HepG2 (cell line): ENCODE results near the gene KCNF1. TPM values are rescaled to one million over a fixed set of nuclear protein-coding genes. Genes with fewer than 3 reads are reported as not detected.

Experiments used
- ATAC-seq: fragments of 200-7000 bp; cut with Tn5 transposase; 3 replicates; pipeline ENCODE4 v1.9.1; 2020; ENCODE audit warnings: mild to moderate bottlenecking, moderate library complexity
- BruUV-seq: library from RNA; stranded (reverse); fragments of 400-500 nt; replicated peaks from 2 replicates; lab custom pipeline; 2021; lab: Mats Ljungman, UMichigan
- CTCF ChIA-PET: fragments of 300-600 bp; formaldehyde crosslinking; extraction: SDS; loops from one replicate; lab custom pipeline; 2021; ENCODE audit warnings: low total read pairs, inconsistent platforms, low intra/inter-chr PET ratio; lab: Yijun Ruan, JAX
- POLR2A ChIA-PET: fragments of 350-600 bp; sonication (Branson Sonifier 250); formaldehyde crosslinking; loops from one replicate; lab custom pipeline; 2020; ENCODE audit warnings: antibody characterized with exemption, inconsistent platforms; lab: Yijun Ruan, JAX
- DNase-seq: peaks from one replicate; pipeline ENCODE4 v3.0.0-alpha.2; 2015; ENCODE audit warnings: low spot score
- FAIRE-seq: peaks from 3 replicates; lab custom pipeline; 2011; peaks lifted over from hg19 to GRCh38; lab: Jason Lieb, UNC
- H2AFZ ChIP-seq: one replicate; pipeline ENCODE4 v1.6.1; 2011; ENCODE audit warnings: low read length, inconsistent platforms
- H3K27ac ChIP-seq: fragments of 300-600 bp; 3 replicates; pipeline ENCODE4 v1.8.0; 2011; ENCODE audit warnings: mixed run types, mild to moderate bottlenecking, mixed read lengths, low read length, inconsistent platforms; ENCODE audit not compliant: insufficient read depth; ENCODE audit errors: extremely low read length
- H3K27me3 ChIP-seq, 2 experiments: fragments of 200-600 bp in 1 of 2; 2 replicates in 1 of 2; 3 replicates in 1 of 2; pipeline versions ENCODE4 v1.6.0 to v1.8.0; 2011; ENCODE audit warnings: low read length in 2 of 2, mild to moderate bottlenecking in 2 of 2, moderate library complexity in 2 of 2, inconsistent platforms in 1 of 2; ENCODE audit not compliant: insufficient read depth in 2 of 2, control insufficient read depth in 1 of 2
- H3K36me3 ChIP-seq, 2 experiments: fragments of 200-600 bp in 1 of 2; replicated peaks in 1 of 2; 2 replicates in 1 of 2; 3 replicates in 1 of 2; pipeline versions ENCODE4 v1.5.1 to v1.8.0; 2011; ENCODE audit warnings: low read length in 2 of 2, inconsistent platforms in 1 of 2; ENCODE audit not compliant: insufficient read depth in 2 of 2, control insufficient read depth in 1 of 2
- H3K4me1 ChIP-seq: 2 replicates; pipeline ENCODE4 v1.5.1; 2012; ENCODE audit warnings: low read length, inconsistent platforms; ENCODE audit not compliant: insufficient read depth
- H3K4me2 ChIP-seq: 2 replicates; pipeline ENCODE4 v1.6.0; 2011; ENCODE audit warnings: low read depth, low read length, inconsistent platforms
- H3K4me3 ChIP-seq, 3 experiments: fragments of 200-600 bp in 1 of 3; sonication (generic), shearing (Covaris generic) in 1 of 3; replicated peaks in 1 of 3; 2 replicates each; pipeline ENCODE4 v1.5.1; 2011 to 2016; ENCODE audit warnings: low read length in 3 of 3, inconsistent platforms in 2 of 3, low read depth in 2 of 3, mild to moderate bottlenecking in 2 of 3, control low read depth in 1 of 3, mixed read lengths in 1 of 3; ENCODE audit not compliant: insufficient read depth in 1 of 3
- H3K79me2 ChIP-seq: one replicate; pipeline ENCODE4 v1.6.1; 2011; ENCODE audit warnings: low read length, inconsistent platforms; ENCODE audit not compliant: insufficient read depth
- H3K9ac ChIP-seq: 2 replicates; pipeline ENCODE4 v1.6.0; 2011; ENCODE audit warnings: mild to moderate bottlenecking, low read depth, low read length, inconsistent platforms; ENCODE audit not compliant: insufficient read depth
- H3K9me3 ChIP-seq: 2 replicates; pipeline ENCODE4 v1.5.1; 2012; ENCODE audit warnings: mild to moderate bottlenecking, low read length
- H4K20me1 ChIP-seq: 2 replicates; pipeline ENCODE4 v1.6.0; 2011; ENCODE audit warnings: inconsistent platforms, mild to moderate bottlenecking, low read length, moderate library complexity; ENCODE audit not compliant: insufficient read depth
- ZNF354B ChIP-seq: sonication (generic); formaldehyde crosslinking; IDR thresholded peaks from 2 replicates; pipeline ENCODE4 v1.8.0; 2022; ENCODE audit warnings: mild to moderate bottlenecking, missing genetic modification reagents
- ZNF777 ChIP-seq: sonication (generic); formaldehyde crosslinking; IDR thresholded peaks from 2 replicates; pipeline ENCODE4 v1.4.0; 2020; ENCODE audit warnings: missing genetic modification reagents
- WGBS: methylation state at CpG from one replicate; pipeline ENCODE4 v1.1.6; 2017; ENCODE audit warnings: low lambda C conversion rate; 5-methylcytosine and 5-hydroxymethylcytosine counted together
- in situ Hi-C: cut with HindIII; loops from 2 replicates; pipeline ENCODE4 v1.10.0; 2017; ENCODE audit warnings: low pct_unique_long_range_greater_than_20kb; ENCODE audit not compliant: extremely low pct_ligation_motif_present
- intact Hi-C: fragments of 100-400 bp; cut with micrococcal nuclease; formaldehyde crosslinking; loops from one replicate; pipeline ENCODE4 v1.10.0; 2022; ENCODE audit not compliant: unreplicated experiment
- polyA plus RNA-seq, 8 experiments: library from polyadenylated mRNA; depleted of rRNA in 3 of 8; stranded (reverse) in 7 of 8; unstranded in 1 of 8; fragments of >200 nt; fragmentation: Illumina TruSeq in 4 of 8; extraction: Trizol in 4 of 8; gene quantifications; 2 replicates each; pipeline versions ENCODE4 v1.2.1 to v1.2.3, GENCODE V29; 2011 to 2016; ENCODE audit warnings: low read depth in 4 of 8, missing spikeins in 1 of 8, mixed read lengths in 1 of 8; ENCODE audit not compliant: insufficient read depth in 1 of 8
- total RNA-seq, 5 experiments: library from RNA; depleted of rRNA; stranded (reverse); fragments of >200 nt; fragmentation: Illumina TruSeq; extraction: Trizol; gene quantifications; 2 replicates each; pipeline ENCODE4 v1.2.3, GENCODE V29; 2016; ENCODE audit warnings: low read depth in 1 of 5
- TF ChIP-seq, protein P1 (sequence below): sonication (generic); formaldehyde crosslinking; IDR thresholded peaks from 2 replicates; pipeline ENCODE4 v1.5.0; 2020; ENCODE audit warnings: mild to moderate bottlenecking, missing genetic modification reagents, borderline replicate concordance
- TF ChIP-seq, protein P2 (sequence below): sonication (generic); formaldehyde crosslinking; IDR thresholded peaks from one replicate; pipeline ENCODE4 v1.5.1; 2020; ENCODE audit warnings: mild to moderate bottlenecking, missing genetic modification reagents; ENCODE audit errors: not compliant biosample characterization

Gene KCNF1
- total and polyA plus RNA-seq, 2 of the 13 experiments (the other 11 are each of a cell fraction or from before 2014, with no cell fraction given): 0.09 to 0.12 TPM

DNA sequence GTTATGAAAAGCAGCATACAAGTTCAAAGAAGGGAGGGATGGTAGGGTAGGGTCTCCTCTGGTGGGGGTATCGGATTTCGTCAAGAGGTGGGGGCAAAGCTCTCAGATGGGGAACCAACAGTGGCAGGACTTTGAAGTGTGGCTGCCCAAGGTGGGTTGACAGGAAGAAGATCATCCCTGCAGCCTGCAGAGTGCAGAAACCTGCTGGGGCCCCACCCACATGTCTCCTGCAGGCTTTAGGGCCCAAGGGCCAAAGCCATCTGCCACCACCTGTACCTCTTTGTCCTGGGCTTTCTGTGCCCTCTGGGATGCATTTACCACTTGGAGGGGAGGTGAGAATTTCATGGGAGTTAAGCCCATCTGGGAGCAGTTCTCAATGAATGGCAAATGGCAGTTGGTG, 42.7 kb downstream of the KCNF1 start:
- no peak overlapping the region for H3K4me3 ChIP-seq
- in situ Hi-C loops: no loop called here
- H3K36me3 ChIP-seq: no peaks in the 10 kb centered on the region
- FAIRE-seq: no peak
- TF ChIP-seq, protein P1, sequence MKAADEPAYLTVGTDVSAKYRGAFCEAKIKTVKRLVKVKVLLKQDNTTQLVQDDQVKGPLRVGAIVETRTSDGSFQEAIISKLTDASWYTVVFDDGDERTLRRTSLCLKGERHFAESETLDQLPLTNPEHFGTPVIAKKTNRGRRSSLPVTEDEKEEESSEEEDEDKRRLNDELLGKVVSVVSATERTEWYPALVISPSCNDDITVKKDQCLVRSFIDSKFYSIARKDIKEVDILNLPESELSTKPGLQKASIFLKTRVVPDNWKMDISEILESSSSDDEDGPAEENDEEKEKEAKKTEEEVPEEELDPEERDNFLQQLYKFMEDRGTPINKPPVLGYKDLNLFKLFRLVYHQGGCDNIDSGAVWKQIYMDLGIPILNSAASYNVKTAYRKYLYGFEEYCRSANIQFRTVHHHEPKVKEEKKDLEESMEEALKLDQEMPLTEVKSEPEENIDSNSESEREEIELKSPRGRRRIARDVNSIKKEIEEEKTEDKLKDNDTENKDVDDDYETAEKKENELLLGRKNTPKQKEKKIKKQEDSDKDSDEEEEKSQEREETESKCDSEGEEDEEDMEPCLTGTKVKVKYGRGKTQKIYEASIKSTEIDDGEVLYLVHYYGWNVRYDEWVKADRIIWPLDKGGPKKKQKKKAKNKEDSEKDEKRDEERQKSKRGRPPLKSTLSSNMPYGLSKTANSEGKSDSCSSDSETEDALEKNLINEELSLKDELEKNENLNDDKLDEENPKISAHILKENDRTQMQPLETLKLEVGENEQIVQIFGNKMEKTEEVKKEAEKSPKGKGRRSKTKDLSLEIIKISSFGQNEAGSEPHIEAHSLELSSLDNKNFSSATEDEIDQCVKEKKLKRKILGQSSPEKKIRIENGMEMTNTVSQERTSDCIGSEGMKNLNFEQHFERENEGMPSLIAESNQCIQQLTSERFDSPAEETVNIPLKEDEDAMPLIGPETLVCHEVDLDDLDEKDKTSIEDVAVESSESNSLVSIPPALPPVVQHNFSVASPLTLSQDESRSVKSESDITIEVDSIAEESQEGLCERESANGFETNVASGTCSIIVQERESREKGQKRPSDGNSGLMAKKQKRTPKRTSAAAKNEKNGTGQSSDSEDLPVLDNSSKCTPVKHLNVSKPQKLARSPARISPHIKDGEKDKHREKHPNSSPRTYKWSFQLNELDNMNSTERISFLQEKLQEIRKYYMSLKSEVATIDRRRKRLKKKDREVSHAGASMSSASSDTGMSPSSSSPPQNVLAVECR (CRISPR knock-in tag): no peak
- TF ChIP-seq, protein P2, sequence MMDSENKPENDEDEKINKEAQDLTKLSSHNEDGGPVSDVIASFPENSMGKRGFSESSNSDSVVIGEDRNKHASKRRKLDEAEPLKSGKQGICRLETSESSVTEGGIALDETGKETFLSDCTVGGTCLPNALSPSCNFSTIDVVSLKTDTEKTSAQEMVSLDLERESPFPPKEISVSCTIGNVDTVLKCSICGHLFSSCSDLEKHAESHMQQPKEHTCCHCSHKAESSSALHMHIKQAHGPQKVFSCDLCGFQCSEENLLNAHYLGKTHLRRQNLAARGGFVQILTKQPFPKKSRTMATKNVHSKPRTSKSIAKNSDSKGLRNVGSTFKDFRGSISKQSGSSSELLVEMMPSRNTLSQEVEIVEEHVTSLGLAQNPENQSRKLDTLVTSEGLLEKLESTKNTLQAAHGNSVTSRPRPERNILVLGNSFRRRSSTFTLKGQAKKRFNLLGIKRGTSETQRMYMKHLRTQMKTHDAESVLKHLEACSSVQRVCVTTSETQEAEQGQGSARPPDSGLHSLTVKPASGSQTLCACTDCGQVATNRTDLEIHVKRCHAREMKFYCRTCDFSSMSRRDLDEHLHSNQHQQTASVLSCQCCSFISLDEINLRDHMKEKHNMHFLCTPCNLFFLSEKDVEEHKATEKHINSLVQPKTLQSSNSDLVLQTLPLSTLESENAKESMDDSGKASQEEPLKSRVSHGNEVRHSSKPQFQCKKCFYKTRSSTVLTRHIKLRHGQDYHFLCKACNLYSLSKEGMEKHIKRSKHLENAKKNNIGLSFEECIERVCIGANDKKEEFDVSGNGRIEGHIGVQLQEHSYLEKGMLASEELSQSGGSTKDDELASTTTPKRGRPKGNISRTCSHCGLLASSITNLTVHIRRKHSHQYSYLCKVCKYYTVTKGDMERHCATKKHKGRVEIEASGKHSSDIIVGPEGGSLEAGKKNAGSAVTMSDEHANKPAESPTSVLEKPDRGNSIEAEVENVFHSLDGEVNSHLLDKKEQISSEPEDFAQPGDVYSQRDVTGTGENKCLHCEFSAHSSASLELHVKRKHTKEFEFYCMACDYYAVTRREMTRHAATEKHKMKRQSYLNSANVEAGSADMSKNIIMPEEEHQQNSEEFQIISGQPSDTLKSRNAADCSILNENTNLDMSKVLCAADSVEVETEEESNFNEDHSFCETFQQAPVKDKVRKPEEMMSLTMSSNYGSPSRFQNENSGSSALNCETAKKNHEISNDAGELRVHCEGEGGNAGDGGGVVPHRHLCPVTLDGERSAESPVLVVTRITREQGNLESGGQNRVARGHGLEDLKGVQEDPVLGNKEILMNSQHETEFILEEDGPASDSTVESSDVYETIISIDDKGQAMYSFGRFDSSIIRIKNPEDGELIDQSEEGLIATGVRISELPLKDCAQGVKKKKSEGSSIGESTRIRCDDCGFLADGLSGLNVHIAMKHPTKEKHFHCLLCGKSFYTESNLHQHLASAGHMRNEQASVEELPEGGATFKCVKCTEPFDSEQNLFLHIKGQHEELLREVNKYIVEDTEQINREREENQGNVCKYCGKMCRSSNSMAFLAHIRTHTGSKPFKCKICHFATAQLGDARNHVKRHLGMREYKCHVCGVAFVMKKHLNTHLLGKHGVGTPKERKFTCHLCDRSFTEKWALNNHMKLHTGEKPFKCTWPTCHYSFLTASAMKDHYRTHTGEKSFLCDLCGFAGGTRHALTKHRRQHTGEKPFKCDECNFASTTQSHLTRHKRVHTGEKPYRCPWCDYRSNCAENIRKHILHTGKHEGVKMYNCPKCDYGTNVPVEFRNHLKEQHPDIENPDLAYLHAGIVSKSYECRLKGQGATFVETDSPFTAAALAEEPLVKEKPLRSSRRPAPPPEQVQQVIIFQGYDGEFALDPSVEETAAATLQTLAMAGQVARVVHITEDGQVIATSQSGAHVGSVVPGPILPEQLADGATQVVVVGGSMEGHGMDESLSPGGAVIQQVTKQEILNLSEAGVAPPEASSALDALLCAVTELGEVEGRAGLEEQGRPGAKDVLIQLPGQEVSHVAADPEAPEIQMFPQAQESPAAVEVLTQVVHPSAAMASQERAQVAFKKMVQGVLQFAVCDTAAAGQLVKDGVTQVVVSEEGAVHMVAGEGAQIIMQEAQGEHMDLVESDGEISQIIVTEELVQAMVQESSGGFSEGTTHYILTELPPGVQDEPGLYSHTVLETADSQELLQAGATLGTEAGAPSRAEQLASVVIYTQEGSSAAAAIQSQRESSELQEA (CRISPR knock-in tag): no peak
- no peak for TF ChIP-seq ZNF777 (CRISPR knock-in tag)
- TF ChIP-seq ZNF354B (CRISPR knock-in tag): no peak
- TF ChIP-seq, all 625 proteins: peak for 0
- no peak for ATAC-seq
- Histone ChIP-seq H3K4me1 (no peaks in the 10 kb centered on the region), H3K27me3 (peaks cover 2 to 43% of the 10 kb centered on the region in 2 experiments; a peak in 4 of 5 replicates), H4K20me1 (no peaks in the 10 kb centered on the region), H3K79me2 (no peaks in the 10 kb centered on the region), H3K9ac (no peak overlapping the region), H3K9me3 (peaks cover 11% of the 10 kb centered on the region), H3K27ac (no peak overlapping the region), H2AFZ (no peak overlapping the region), H3K4me2 (no peak overlapping the region)
- no peak for DNase-seq
- intact Hi-C loops: no loop called here
- ChIA-PET CTCF (no interaction called here), POLR2A (no interaction called here)
- BruUV-seq: no TSS peak
- WGBS: 4% methylated on average over 2 of the region's 2 CpGs
